SK-N-SH (cell line): Measurements from ENCODE around the gene KRTAP12-1. TPM values are rescaled to one million over a fixed set of nuclear protein-coding genes. Genes with fewer than 3 reads are reported as not detected.

Source experiments
- CTCF ChIA-PET: fragments of 300-600, 350-600 bp; formaldehyde crosslinking; extraction: SDS; loops from one replicate; lab custom pipeline; 2021; lab: Yijun Ruan, JAX
- POLR2A ChIA-PET: fragments of 350-600 bp; sonication (Branson Sonifier 250); formaldehyde crosslinking; extraction: SDS; loops from one replicate; lab custom pipeline; 2020; ENCODE audit warnings: antibody characterized with exemption, inconsistent platforms; lab: Yijun Ruan, JAX
- DNase-seq: peaks from one replicate; pipeline ENCODE4 v3.0.0; 2012
- H2AFZ ChIP-seq: fragments of 200-600 bp; sonication (generic); 2 replicates; pipeline ENCODE4 v1.8.1; 2016; ENCODE audit warnings: antibody characterized with exemption, mild to moderate bottlenecking, low read depth
- H3F3A ChIP-seq: fragments of 200-600 bp; sonication (generic); replicated peaks from 2 replicates; pipeline ENCODE3; 2016; ENCODE audit warnings: antibody characterized with exemption, mild to moderate bottlenecking; ENCODE audit not compliant: insufficient read depth
- H3K27ac ChIP-seq, 2 experiments: fragments of 200-500 bp in 1 of 2; fragments of 200-600 bp in 1 of 2; sonication (Bioruptor generic) in 1 of 2; sonication (generic), shearing (Covaris generic) in 1 of 2; 2 replicates each; pipeline versions ENCODE4 v1.5.1 to v1.6.1; 2014 to 2016; ENCODE audit warnings: low read depth in 2 of 2, inconsistent platforms in 1 of 2, low read length in 1 of 2, mild to moderate bottlenecking in 1 of 2, mixed read lengths in 1 of 2
- H3K27me3 ChIP-seq: fragments of 200-600 bp; sonication (generic), shearing (Covaris generic); 2 replicates; pipeline ENCODE4 v1.6.1; 2016; ENCODE audit warnings: mixed run types; ENCODE audit not compliant: insufficient read depth
- H3K36me3 ChIP-seq, 2 experiments: fragments of 200-500 bp in 1 of 2; fragments of 200-600 bp in 1 of 2; sonication (Bioruptor generic) in 1 of 2; sonication (generic) in 1 of 2; replicated peaks in 1 of 2; 2 replicates each; pipeline versions ENCODE3 to v1.5.1; 2014 to 2016; ENCODE audit warnings: low read length in 1 of 2, mild to moderate bottlenecking in 1 of 2; ENCODE audit not compliant: insufficient read depth in 2 of 2, control insufficient read depth in 1 of 2
- H3K4me1 ChIP-seq, 2 experiments: fragments of 200-500 bp in 1 of 2; fragments of 200-600 bp in 1 of 2; sonication (Bioruptor generic) in 1 of 2; sonication (generic), shearing (Covaris generic) in 1 of 2; 2 replicates each; pipeline versions ENCODE4 v1.5.1 to v1.6.1; 2014 to 2016; ENCODE audit warnings: low read depth in 1 of 2, low read length in 1 of 2, mixed run types in 1 of 2; ENCODE audit not compliant: insufficient read depth in 2 of 2, control insufficient read depth in 1 of 2
- H3K4me2 ChIP-seq: fragments of 200-600 bp; sonication (generic), shearing (Covaris generic); 2 replicates; pipeline ENCODE4 v1.6.1; 2017; ENCODE audit warnings: mixed run types
- H3K4me3 ChIP-seq, 2 experiments: fragments of 200-500 bp in 1 of 2; fragments of 200-600 bp in 1 of 2; sonication (Bioruptor generic) in 1 of 2; sonication (generic), shearing (Covaris generic) in 1 of 2; 2 replicates each; pipeline versions ENCODE4 v1.5.1 to v1.8.1; 2014 to 2016; ENCODE audit warnings: low read depth in 2 of 2, inconsistent platforms in 1 of 2, low read length in 1 of 2, mild to moderate bottlenecking in 1 of 2, mixed read lengths in 1 of 2, moderate library complexity in 1 of 2
- H3K79me2 ChIP-seq: fragments of 200-600 bp; sonication (generic); 2 replicates; pipeline ENCODE4 v1.8.1; 2017; ENCODE audit warnings: mild to moderate bottlenecking; ENCODE audit not compliant: insufficient read depth
- H3K9ac ChIP-seq: fragments of 200-600 bp; sonication (generic); 2 replicates; pipeline ENCODE4 v1.6.1; 2017; ENCODE audit warnings: mixed run types
- H3K9me2 ChIP-seq: fragments of 200-600 bp; sonication (generic); 2 replicates; pipeline ENCODE4 v1.6.1; 2017; ENCODE audit warnings: mixed run types
- H3K9me3 ChIP-seq: fragments of 200-600 bp; sonication (generic); 2 replicates; pipeline ENCODE4 v1.6.1; 2017; ENCODE audit warnings: mixed run types, mild to moderate bottlenecking, moderate library complexity
- H4K20me1 ChIP-seq: fragments of 200-600 bp; sonication (generic); 2 replicates; pipeline ENCODE4 v1.6.1; 2017; ENCODE audit warnings: mild to moderate bottlenecking, mixed run types; ENCODE audit not compliant: insufficient read depth
- EP300 ChIP-seq, 2 experiments: IDR thresholded peaks; 2 replicates each; pipeline versions ENCODE4 v1.4.0 to v1.6.1; 2012; ENCODE audit warnings: borderline replicate concordance in 1 of 2, low read depth in 1 of 2, low read length in 1 of 2
- EZH2phosphoT487 ChIP-seq: fragments of 200-600 bp; sonication (generic); IDR thresholded peaks from 2 replicates; pipeline ENCODE4 v1.6.1; 2017; ENCODE audit warnings: low read depth, mixed run types, mild to moderate bottlenecking, antibody characterized with exemption, moderate library complexity, borderline replicate concordance
- FOXJ3 ChIP-seq: sonication (generic); formaldehyde crosslinking; IDR thresholded peaks from 2 replicates; pipeline ENCODE4 v1.5.1; 2020; ENCODE audit warnings: mild to moderate bottlenecking, missing genetic modification reagents
- GABPA ChIP-seq: IDR thresholded peaks from 2 replicates; pipeline ENCODE4 v1.4.0; 2012; ENCODE audit warnings: low read depth, mild to moderate bottlenecking
- JUND ChIP-seq: IDR thresholded peaks from 2 replicates; pipeline ENCODE4 v1.4.0; 2012
- MEF2A ChIP-seq: IDR thresholded peaks from 2 replicates; pipeline ENCODE4 v1.4.0; 2012; ENCODE audit warnings: low read depth, borderline replicate concordance
- POLR2AphosphoS5 ChIP-seq: IDR thresholded peaks from 2 replicates; pipeline ENCODE4 v1.6.1; 2012; ENCODE audit warnings: low read depth, low read length
- RAD21 ChIP-seq: IDR thresholded peaks from 2 replicates; pipeline ENCODE4 v1.6.1; 2012; ENCODE audit warnings: mild to moderate bottlenecking, low read length
- RFX5 ChIP-seq: IDR thresholded peaks from 2 replicates; pipeline ENCODE4 v1.6.1; 2012; ENCODE audit warnings: mild to moderate bottlenecking, improper control_type of control experiment, low read length
- SMC3 ChIP-seq: IDR thresholded peaks from 2 replicates; pipeline ENCODE4 v1.6.1; 2012; ENCODE audit warnings: low read depth, low read length, improper control_type of control experiment
- TAF1 ChIP-seq: IDR thresholded peaks from 2 replicates; pipeline ENCODE4 v1.6.1; 2012; ENCODE audit warnings: low read depth, mild to moderate bottlenecking, low read length, moderate library complexity, borderline replicate concordance
- TEAD4 ChIP-seq: IDR thresholded peaks from 2 replicates; pipeline ENCODE4 v1.4.0; 2012; ENCODE audit warnings: mild to moderate bottlenecking, borderline replicate concordance; ENCODE audit not compliant: insufficient read depth
- USF2 ChIP-seq: fragments of 150-350 bp; IDR thresholded peaks from 2 replicates; pipeline ENCODE4 v1.6.1; 2017; ENCODE audit warnings: antibody characterized with exemption, low read length, low read depth, borderline replicate concordance
- YY1 ChIP-seq: IDR thresholded peaks from 2 replicates; pipeline ENCODE4 v1.4.0; 2012; ENCODE audit warnings: low read depth, mild to moderate bottlenecking
- WGBS: methylation state at CpG from one replicate; pipeline ENCODE4 v1.1.6; 2017; ENCODE audit warnings: low lambda C conversion rate; 5-methylcytosine and 5-hydroxymethylcytosine counted together
- polyA plus RNA-seq, 3 experiments: library from polyadenylated mRNA; depleted of rRNA; stranded (reverse); fragments of >200 nt; gene quantifications; 2 replicates each; pipeline ENCODE4 v1.2.3, GENCODE V29; 2012
- TF ChIP-seq, protein P1 (sequence below): fragments of 150-350 bp; IDR thresholded peaks from 2 replicates; pipeline ENCODE4 v1.6.1; 2016; ENCODE audit warnings: mild to moderate bottlenecking, low read depth, low read length
- TF ChIP-seq, protein P2 (sequence below): IDR thresholded peaks from 2 replicates; pipeline ENCODE4 v1.4.0; 2012; ENCODE audit warnings: low read depth
- TF ChIP-seq, protein P3 (sequence below): IDR thresholded peaks from 2 replicates; pipeline ENCODE4 v1.4.0; 2012; ENCODE audit warnings: low read depth, borderline replicate concordance

Gene KRTAP12-1
- polyA plus RNA-seq, 1 of the 3 experiments (the other 2 are of a cell fraction) = not detected

GRCh38 chr21:44708213-44708865 lies 26.4 kb upstream of the KRTAP12-1 start:
- H4K20me1 ChIP-seq = no peaks in the 10 kb centered on the region
- H3K36me3 ChIP-seq = no peaks in the 10 kb centered on the region
- H3F3A ChIP-seq = no peaks in the 10 kb centered on the region
- CTCF ChIA-PET = interaction anchor here (1.0 kb wide), 1 partner anchor 198 kb away, joined by 3 read pairs; no protein-coding TSS in a partner anchor
- H3K9me3 ChIP-seq = no peaks in the 10 kb centered on the region
- POLR2A ChIA-PET = no interaction called here
- H3K9me2 ChIP-seq = no peaks in the 10 kb centered on the region
- TF ChIP-seq RFX5 (no peak), EZH2phosphoT487 (no peak), RAD21 (no peak), SMC3 (no peak), GABPA (no peak), MEF2A (no peak), FOXJ3 (no peak), USF2 (no peak), JUND (no peak), EP300 (IDR thresholded peaks at IDR 0.05; ENCODE audit: borderline replicate concordance in 1 of 2, low read depth in 1 of 2, low read length in 1 of 2) (no peak), TAF1 (no peak), POLR2AphosphoS5 (no peak), YY1 (no peak), TEAD4 (no peak)
- TF ChIP-seq, protein P1, sequence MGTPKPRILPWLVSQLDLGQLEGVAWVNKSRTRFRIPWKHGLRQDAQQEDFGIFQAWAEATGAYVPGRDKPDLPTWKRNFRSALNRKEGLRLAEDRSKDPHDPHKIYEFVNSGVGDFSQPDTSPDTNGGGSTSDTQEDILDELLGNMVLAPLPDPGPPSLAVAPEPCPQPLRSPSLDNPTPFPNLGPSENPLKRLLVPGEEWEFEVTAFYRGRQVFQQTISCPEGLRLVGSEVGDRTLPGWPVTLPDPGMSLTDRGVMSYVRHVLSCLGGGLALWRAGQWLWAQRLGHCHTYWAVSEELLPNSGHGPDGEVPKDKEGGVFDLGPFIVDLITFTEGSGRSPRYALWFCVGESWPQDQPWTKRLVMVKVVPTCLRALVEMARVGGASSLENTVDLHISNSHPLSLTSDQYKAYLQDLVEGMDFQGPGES = no peak
- TF ChIP-seq, protein P2, sequence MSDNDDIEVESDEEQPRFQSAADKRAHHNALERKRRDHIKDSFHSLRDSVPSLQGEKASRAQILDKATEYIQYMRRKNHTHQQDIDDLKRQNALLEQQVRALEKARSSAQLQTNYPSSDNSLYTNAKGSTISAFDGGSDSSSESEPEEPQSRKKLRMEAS = no peak
- TF ChIP-seq, protein P3, sequence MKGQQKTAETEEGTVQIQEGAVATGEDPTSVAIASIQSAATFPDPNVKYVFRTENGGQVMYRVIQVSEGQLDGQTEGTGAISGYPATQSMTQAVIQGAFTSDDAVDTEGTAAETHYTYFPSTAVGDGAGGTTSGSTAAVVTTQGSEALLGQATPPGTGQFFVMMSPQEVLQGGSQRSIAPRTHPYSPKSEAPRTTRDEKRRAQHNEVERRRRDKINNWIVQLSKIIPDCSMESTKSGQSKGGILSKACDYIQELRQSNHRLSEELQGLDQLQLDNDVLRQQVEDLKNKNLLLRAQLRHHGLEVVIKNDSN = no peak
- peaks cover 84% of the 10 kb centered on the region for H3K27me3 ChIP-seq
- H3K4me3 ChIP-seq = no peak overlapping the region
- H3K27ac ChIP-seq = no peak overlapping the region
- no peak overlapping the region for H3K4me2 ChIP-seq
- peak; percentile 20 for DNase-seq
- no peak overlapping the region for H2AFZ ChIP-seq
- H3K4me1 ChIP-seq = no peaks in the 10 kb centered on the region; a peak in 1 of 4 replicates
- WGBS = 15% methylated on average over 6 of the region's 13 CpGs
- H3K9ac ChIP-seq = no peak overlapping the region
- H3K79me2 ChIP-seq = no peaks in the 10 kb centered on the region
